ENCODE data around the gene DLST. TPM values are rescaled to one million over a fixed set of nuclear protein-coding genes. Genes with fewer than 3 reads are reported as not detected.
"Not testable (repeated sequence)": the region's sequence is repeated elsewhere in the genome, so short reads cannot be mapped to it uniquely, and the experiment has no call there.

The DLST gene
- total RNA-seq, 1 experiment from 2014 or later: 112 TPM

DNA sequence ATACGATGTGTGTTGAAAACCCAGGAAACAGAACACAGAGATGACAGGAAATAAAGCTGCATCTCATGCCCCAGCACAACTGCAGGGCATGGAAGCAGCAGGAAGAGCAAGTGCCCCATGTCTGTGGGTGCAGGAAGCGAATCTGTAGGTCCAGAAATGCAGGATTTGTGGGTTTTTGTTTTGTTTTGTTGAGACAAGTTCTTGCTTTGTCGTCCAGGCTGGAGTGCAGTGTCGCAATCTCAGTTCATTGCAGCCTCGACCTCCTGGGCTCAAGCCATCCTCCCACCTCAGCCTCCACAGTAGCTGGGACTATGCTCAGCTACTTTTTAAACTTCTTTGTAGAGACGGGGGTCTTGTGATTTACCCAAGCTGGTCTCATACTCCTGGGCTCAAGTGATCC, 47.5 kb downstream of the DLST start:
- ChIA-PET POLR2A (interaction anchor here (0.6 to 0.7 kb wide), 3 partner anchors 17 to 86 kb away, joined by 3 to 7 read pairs (median 4); no protein-coding TSS in a partner anchor), CTCF (interaction anchor here (1.0 kb wide), 1 partner anchor 16 kb away, joined by 5 read pairs; no protein-coding TSS in a partner anchor)
- H3K9me3 Mint-ChIP-seq: no peaks in the 10 kb centered on the region
- 0 out of 2 replicates have a peak, but pooled peaks cover 3% of the 10 kb centered on the region for H3K4me1 Mint-ChIP-seq
- ATAC-seq (no peak), DNase-seq (ENCODE audit: low spot score) (no peak)
- TF ChIP-seq MXD4 (CRISPR knock-in tag; IDR thresholded peaks at IDR 0.05; ENCODE audit: borderline replicate concordance): no peak
- no peak for TF ChIP-seq ZNF317 (CRISPR knock-in tag; IDR thresholded peaks at IDR 0.05; ENCODE audit: borderline replicate concordance, low read depth)
- no peak for TF ChIP-seq SOX15 (CRISPR knock-in tag; IDR thresholded peaks at IDR 0.05)
- TF ChIP-seq NR3C1 (CRISPR knock-in tag; conservative IDR thresholded peaks at IDR 0.05; ENCODE audit: low read depth): no peak
- TF ChIP-seq, protein P1, sequence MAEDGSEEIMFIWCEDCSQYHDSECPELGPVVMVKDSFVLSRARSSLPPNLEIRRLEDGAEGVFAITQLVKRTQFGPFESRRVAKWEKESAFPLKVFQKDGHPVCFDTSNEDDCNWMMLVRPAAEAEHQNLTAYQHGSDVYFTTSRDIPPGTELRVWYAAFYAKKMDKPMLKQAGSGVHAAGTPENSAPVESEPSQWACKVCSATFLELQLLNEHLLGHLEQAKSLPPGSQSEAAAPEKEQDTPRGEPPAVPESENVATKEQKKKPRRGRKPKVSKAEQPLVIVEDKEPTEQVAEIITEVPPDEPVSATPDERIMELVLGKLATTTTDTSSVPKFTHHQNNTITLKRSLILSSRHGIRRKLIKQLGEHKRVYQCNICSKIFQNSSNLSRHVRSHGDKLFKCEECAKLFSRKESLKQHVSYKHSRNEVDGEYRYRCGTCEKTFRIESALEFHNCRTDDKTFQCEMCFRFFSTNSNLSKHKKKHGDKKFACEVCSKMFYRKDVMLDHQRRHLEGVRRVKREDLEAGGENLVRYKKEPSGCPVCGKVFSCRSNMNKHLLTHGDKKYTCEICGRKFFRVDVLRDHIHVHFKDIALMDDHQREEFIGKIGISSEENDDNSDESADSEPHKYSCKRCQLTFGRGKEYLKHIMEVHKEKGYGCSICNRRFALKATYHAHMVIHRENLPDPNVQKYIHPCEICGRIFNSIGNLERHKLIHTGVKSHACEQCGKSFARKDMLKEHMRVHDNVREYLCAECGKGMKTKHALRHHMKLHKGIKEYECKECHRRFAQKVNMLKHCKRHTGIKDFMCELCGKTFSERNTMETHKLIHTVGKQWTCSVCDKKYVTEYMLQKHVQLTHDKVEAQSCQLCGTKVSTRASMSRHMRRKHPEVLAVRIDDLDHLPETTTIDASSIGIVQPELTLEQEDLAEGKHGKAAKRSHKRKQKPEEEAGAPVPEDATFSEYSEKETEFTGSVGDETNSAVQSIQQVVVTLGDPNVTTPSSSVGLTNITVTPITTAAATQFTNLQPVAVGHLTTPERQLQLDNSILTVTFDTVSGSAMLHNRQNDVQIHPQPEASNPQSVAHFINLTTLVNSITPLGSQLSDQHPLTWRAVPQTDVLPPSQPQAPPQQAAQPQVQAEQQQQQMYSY (CRISPR knock-in tag; IDR thresholded peaks at IDR 0.05): no peak
- TF ChIP-seq ZBTB21 (CRISPR knock-in tag; IDR thresholded peaks at IDR 0.05; ENCODE audit: borderline replicate concordance): no peak
- TF ChIP-seq, protein P2, sequence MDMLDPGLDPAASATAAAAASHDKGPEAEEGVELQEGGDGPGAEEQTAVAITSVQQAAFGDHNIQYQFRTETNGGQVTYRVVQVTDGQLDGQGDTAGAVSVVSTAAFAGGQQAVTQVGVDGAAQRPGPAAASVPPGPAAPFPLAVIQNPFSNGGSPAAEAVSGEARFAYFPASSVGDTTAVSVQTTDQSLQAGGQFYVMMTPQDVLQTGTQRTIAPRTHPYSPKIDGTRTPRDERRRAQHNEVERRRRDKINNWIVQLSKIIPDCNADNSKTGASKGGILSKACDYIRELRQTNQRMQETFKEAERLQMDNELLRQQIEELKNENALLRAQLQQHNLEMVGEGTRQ (CRISPR knock-in tag; IDR thresholded peaks at IDR 0.05): no peak
- TF ChIP-seq ZNF219 (CRISPR knock-in tag; IDR thresholded peaks at IDR 0.05; ENCODE audit: borderline replicate concordance): no peak
- no peak for TF ChIP-seq RELA (CRISPR knock-in tag; IDR thresholded peaks at IDR 0.05; ENCODE audit: borderline replicate concordance)
- no peak for TF ChIP-seq ESRRA (CRISPR knock-in tag; IDR thresholded peaks at IDR 0.05; ENCODE audit: borderline replicate concordance)
- TF ChIP-seq, protein P3, sequence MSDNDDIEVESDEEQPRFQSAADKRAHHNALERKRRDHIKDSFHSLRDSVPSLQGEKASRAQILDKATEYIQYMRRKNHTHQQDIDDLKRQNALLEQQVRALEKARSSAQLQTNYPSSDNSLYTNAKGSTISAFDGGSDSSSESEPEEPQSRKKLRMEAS (CRISPR knock-in tag; IDR thresholded peaks at IDR 0.05): no peak
- no peak for TF ChIP-seq FOXK1 (CRISPR knock-in tag; IDR thresholded peaks at IDR 0.05)
- TF ChIP-seq, protein P4, sequence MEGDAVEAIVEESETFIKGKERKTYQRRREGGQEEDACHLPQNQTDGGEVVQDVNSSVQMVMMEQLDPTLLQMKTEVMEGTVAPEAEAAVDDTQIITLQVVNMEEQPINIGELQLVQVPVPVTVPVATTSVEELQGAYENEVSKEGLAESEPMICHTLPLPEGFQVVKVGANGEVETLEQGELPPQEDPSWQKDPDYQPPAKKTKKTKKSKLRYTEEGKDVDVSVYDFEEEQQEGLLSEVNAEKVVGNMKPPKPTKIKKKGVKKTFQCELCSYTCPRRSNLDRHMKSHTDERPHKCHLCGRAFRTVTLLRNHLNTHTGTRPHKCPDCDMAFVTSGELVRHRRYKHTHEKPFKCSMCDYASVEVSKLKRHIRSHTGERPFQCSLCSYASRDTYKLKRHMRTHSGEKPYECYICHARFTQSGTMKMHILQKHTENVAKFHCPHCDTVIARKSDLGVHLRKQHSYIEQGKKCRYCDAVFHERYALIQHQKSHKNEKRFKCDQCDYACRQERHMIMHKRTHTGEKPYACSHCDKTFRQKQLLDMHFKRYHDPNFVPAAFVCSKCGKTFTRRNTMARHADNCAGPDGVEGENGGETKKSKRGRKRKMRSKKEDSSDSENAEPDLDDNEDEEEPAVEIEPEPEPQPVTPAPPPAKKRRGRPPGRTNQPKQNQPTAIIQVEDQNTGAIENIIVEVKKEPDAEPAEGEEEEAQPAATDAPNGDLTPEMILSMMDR (IDR thresholded peaks at IDR 0.05): no peak
- TF ChIP-seq, protein P5, sequence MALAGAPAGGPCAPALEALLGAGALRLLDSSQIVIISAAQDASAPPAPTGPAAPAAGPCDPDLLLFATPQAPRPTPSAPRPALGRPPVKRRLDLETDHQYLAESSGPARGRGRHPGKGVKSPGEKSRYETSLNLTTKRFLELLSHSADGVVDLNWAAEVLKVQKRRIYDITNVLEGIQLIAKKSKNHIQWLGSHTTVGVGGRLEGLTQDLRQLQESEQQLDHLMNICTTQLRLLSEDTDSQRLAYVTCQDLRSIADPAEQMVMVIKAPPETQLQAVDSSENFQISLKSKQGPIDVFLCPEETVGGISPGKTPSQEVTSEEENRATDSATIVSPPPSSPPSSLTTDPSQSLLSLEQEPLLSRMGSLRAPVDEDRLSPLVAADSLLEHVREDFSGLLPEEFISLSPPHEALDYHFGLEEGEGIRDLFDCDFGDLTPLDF (CRISPR knock-in tag; IDR thresholded peaks at IDR 0.05): no peak
- no peak for TF ChIP-seq ATF1 (CRISPR knock-in tag; IDR thresholded peaks at IDR 0.05)
- TF ChIP-seq, protein P6, sequence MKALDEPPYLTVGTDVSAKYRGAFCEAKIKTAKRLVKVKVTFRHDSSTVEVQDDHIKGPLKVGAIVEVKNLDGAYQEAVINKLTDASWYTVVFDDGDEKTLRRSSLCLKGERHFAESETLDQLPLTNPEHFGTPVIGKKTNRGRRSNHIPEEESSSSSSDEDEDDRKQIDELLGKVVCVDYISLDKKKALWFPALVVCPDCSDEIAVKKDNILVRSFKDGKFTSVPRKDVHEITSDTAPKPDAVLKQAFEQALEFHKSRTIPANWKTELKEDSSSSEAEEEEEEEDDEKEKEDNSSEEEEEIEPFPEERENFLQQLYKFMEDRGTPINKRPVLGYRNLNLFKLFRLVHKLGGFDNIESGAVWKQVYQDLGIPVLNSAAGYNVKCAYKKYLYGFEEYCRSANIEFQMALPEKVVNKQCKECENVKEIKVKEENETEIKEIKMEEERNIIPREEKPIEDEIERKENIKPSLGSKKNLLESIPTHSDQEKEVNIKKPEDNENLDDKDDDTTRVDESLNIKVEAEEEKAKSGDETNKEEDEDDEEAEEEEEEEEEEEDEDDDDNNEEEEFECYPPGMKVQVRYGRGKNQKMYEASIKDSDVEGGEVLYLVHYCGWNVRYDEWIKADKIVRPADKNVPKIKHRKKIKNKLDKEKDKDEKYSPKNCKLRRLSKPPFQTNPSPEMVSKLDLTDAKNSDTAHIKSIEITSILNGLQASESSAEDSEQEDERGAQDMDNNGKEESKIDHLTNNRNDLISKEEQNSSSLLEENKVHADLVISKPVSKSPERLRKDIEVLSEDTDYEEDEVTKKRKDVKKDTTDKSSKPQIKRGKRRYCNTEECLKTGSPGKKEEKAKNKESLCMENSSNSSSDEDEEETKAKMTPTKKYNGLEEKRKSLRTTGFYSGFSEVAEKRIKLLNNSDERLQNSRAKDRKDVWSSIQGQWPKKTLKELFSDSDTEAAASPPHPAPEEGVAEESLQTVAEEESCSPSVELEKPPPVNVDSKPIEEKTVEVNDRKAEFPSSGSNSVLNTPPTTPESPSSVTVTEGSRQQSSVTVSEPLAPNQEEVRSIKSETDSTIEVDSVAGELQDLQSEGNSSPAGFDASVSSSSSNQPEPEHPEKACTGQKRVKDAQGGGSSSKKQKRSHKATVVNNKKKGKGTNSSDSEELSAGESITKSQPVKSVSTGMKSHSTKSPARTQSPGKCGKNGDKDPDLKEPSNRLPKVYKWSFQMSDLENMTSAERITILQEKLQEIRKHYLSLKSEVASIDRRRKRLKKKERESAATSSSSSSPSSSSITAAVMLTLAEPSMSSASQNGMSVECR (CRISPR knock-in tag; IDR thresholded peaks at IDR 0.05; ENCODE audit: borderline replicate concordance): no peak
- TF ChIP-seq ETV6 (CRISPR knock-in tag; IDR thresholded peaks at IDR 0.05): no peak
- no peaks in the 10 kb centered on the region; the same call in none of the 2 replicates for H3K27me3 Mint-ChIP-seq (ENCODE audit: low read depth)
- no peak overlapping the region for H3K4me3 Mint-ChIP-seq
- H3K36me3 Mint-ChIP-seq: no peaks in the 10 kb centered on the region
- no peak overlapping the region for H3K27ac Mint-ChIP-seq

DNA sequence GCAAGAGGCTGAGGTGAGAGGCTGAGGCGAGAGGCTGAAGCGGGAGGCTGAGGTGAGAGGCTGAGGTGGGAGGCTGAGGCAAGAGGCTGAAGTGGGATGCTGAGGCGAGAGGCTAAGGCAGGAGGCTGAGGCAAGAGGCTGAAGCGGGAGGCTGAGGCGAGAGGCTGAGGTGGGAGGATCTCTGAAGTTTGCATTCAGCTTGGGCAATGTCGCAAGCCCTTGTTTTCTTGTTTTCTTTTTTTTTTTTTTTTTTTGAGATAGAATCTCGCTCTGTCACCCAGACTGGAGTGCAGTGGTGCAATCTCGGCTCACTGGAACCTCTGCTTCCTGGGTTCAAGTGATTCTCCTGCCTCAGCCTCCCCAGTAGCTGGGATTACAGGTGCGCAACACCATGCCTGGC, 50.0 kb downstream of the DLST start:
- H3K4me1 Mint-ChIP-seq; H3K27ac Mint-ChIP-seq; H3K9me3 Mint-ChIP-seq; ATAC-seq; POLR2A ChIA-PET; H3K36me3 Mint-ChIP-seq; H3K27me3 Mint-ChIP-seq (ENCODE audit: low read depth); H3K4me3 Mint-ChIP-seq; DNase-seq (ENCODE audit: low spot score): not testable (repeated sequence)
- CTCF ChIA-PET: interaction anchor here (0.9 to 2.0 kb wide), 3 partner anchors 13 to 71 kb away, joined by 3 to 10 read pairs (median 3); no protein-coding TSS in a partner anchor
